GM06990 (cell line): ENCODE results near the gene PVALB.
A peak's percentile ranks its signal among the peaks of the same experiment; 100 is the strongest.

Source experiments
- DNase-seq: peaks from one replicate; pipeline ENCODE4 v3.0.0-alpha.2; 2011; ENCODE audit not compliant: insufficient read length; ENCODE audit errors: extremely low read depth
- H3K27me3 ChIP-seq: replicated peaks from 2 replicates; pipeline ENCODE4 v1.6.0; 2011; ENCODE audit warnings: low read length; ENCODE audit not compliant: control insufficient read depth, insufficient read depth
- H3K36me3 ChIP-seq: 2 replicates; pipeline ENCODE4 v1.5.1; 2011; ENCODE audit warnings: low read length; ENCODE audit not compliant: control insufficient read depth, insufficient read depth
- H3K4me3 ChIP-seq: replicated peaks from 2 replicates; pipeline ENCODE4 v1.5.1; 2011; ENCODE audit warnings: low read depth, mild to moderate bottlenecking, control low read depth, low read length
- TF ChIP-seq, protein P1 (sequence below): IDR thresholded peaks from 2 replicates; pipeline ENCODE4 v1.5.1; 2011; ENCODE audit warnings: low read length, control low read depth, mild to moderate bottlenecking, inconsistent platforms; ENCODE audit not compliant: insufficient read depth, poor library complexity, severe bottlenecking

Gene PVALB

GRCh38 chr22:36862251-36863242 lies 45.7 kb upstream of the PVALB start:
- DNase-seq, result peak; percentile 81
- H3K4me3 ChIP-seq, result peak overlapping the region; percentile 53
- peaks cover 19% of the 10 kb centered on the region for H3K36me3 ChIP-seq
- TF ChIP-seq, protein P1, sequence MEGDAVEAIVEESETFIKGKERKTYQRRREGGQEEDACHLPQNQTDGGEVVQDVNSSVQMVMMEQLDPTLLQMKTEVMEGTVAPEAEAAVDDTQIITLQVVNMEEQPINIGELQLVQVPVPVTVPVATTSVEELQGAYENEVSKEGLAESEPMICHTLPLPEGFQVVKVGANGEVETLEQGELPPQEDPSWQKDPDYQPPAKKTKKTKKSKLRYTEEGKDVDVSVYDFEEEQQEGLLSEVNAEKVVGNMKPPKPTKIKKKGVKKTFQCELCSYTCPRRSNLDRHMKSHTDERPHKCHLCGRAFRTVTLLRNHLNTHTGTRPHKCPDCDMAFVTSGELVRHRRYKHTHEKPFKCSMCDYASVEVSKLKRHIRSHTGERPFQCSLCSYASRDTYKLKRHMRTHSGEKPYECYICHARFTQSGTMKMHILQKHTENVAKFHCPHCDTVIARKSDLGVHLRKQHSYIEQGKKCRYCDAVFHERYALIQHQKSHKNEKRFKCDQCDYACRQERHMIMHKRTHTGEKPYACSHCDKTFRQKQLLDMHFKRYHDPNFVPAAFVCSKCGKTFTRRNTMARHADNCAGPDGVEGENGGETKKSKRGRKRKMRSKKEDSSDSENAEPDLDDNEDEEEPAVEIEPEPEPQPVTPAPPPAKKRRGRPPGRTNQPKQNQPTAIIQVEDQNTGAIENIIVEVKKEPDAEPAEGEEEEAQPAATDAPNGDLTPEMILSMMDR, result no peak
- H3K27me3 ChIP-seq, result no peaks in the 10 kb centered on the region

- Histone ChIP-seq H3K36me3 (peaks cover 12% of the 10 kb centered on the region), H3K4me3 (peak within 1 kb of the TSS; percentile 53), H3K27me3 (no peaks in the 10 kb centered on the region)
- peak; percentile 91 for DNase-seq
- TF ChIP-seq, protein P1, result no peak
Measured at GRCh38 chr22:36860821-36861659, 44.2 kb upstream of the PVALB start, which contains the start of gene NCF4. TSS of gene NCF4 (plus strand) at chr22:36861006. CDS start at chr22:36861172, 166 bp downstream.

DNA sequence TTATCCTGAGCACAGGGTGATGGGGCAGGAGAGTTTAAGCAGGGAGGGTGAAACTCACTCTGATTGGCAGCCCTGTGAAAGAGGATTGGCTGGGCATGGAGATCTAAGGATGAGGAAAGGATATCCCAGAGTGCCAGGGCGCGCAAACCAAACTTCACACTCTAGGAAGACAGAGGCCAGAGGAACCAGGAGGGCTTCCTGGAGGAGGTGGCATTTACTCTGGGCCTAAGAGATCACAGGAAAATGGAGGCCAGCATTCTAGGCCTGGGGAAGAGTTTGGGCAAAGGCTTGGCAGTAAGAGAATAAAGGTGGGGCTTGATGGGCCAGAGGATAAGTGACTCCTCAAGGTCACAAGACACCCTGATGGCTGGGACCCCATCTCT lies 43.6 kb upstream of the PVALB start:
- DNase-seq, result no peak
- H3K27me3 ChIP-seq, result no peaks in the 10 kb centered on the region
- TF ChIP-seq, protein P1, result no peak
- peaks cover 8% of the 10 kb centered on the region for H3K36me3 ChIP-seq
- no peak overlapping the region; the same call in 1 of the 2 replicates for H3K4me3 ChIP-seq

GRCh38 chr22:36860017-36860416 lies 43.2 kb upstream of the PVALB start:
- peaks cover 4% of the 10 kb centered on the region for H3K36me3 ChIP-seq
- no peaks in the 10 kb centered on the region for H3K27me3 ChIP-seq
- TF ChIP-seq, protein P1, result peak; percentile 20
- H3K4me3 ChIP-seq, result no peak overlapping the region
- no peak for DNase-seq

DNA sequence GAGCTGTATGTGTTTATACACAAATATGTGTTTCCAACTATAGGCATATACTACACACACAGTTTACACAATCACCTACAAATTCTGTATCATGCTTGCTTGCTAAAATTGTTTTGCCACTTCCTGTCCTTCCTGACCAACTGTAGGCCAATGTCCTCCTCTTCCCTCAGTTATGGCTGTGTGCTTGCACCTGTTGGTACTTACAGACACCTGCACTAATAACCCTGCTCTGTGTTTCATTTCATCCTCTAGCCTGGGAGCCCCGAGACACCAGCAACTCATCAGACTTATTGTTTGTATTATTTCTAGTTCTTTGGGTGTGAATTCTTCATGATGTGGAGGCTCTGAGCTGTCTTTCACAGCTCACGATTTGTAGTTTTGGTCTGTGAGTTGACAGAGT lies 42.1 kb upstream of the PVALB start:
- Histone ChIP-seq H3K4me3 (no peak overlapping the region), H3K27me3 (no peaks in the 10 kb centered on the region), H3K36me3 (no peaks in the 10 kb centered on the region)
- TF ChIP-seq, protein P1, result no peak
- no peak for DNase-seq
